HEK293 (cell line): ENCODE measurements around the gene ADRA1B.

Experiments used
- CTCF ChIA-PET: fragments of 350-600 bp; formaldehyde crosslinking; extraction: SDS; loops from one replicate; lab custom pipeline; 2021; ENCODE audit warnings: antibody characterized with exemption; lab: Yijun Ruan, JAX
- POLR2A ChIA-PET: fragments of 300-600 bp; formaldehyde crosslinking; extraction: SDS; loops from one replicate; lab custom pipeline; 2020; ENCODE audit warnings: antibody characterized with exemption, inconsistent platforms; lab: Yijun Ruan, JAX
- H3K27ac ChIP-seq: fragments of 200-500 bp; sonication (Bioruptor generic); 2 replicates; pipeline ENCODE4 v1.5.1; 2014; ENCODE audit warnings: low read depth, low read length, control low read depth, inconsistent platforms; ENCODE audit errors: extremely low read depth
- H3K36me3 ChIP-seq, 2 experiments: fragments of 200-500 bp in 1 of 2; sonication (Bioruptor generic) in 1 of 2; 1 replicate in 1 of 2; 2 replicates in 1 of 2; pipeline ENCODE4 v1.5.1; 2014 to 2017; ENCODE audit warnings: inconsistent platforms in 2 of 2, low read length in 2 of 2; ENCODE audit not compliant: control insufficient read depth in 2 of 2, insufficient read depth in 1 of 2
- H3K4me1 ChIP-seq: fragments of 200-500 bp; sonication (Bioruptor generic); 2 replicates; pipeline ENCODE4 v1.5.1; 2014; ENCODE audit warnings: mild to moderate bottlenecking, low read length, inconsistent platforms; ENCODE audit not compliant: control insufficient read depth, insufficient read depth
- H3K4me3 ChIP-seq: 2 replicates; pipeline ENCODE4 v1.5.1; 2011; ENCODE audit warnings: low read depth, mild to moderate bottlenecking, control low read depth, low read length, moderate library complexity
- H3K9me3 ChIP-seq: fragments of 200-500 bp; sonication (Bioruptor generic); 2 replicates; pipeline ENCODE4 v1.5.1; 2014; ENCODE audit warnings: low read depth, low read length, inconsistent platforms; ENCODE audit not compliant: control insufficient read depth, insufficient read depth
- KLF16 ChIP-seq: fragments of 450-650 bp; formaldehyde crosslinking; IDR thresholded peaks from 2 replicates; pipeline ENCODE4 v1.5.1; 2017; ENCODE audit warnings: missing biosample characterization, missing genetic modification characterization
- MEIS1 ChIP-seq: sonication (generic); formaldehyde crosslinking; IDR thresholded peaks from 2 replicates; pipeline ENCODE4 v1.8.1; 2022; ENCODE audit warnings: missing genetic modification reagents, mild to moderate bottlenecking, borderline replicate concordance
- OVOL3 ChIP-seq: fragments of 450-650 bp; formaldehyde crosslinking; IDR thresholded peaks from 2 replicates; pipeline ENCODE4 v1.5.1; 2016; ENCODE audit warnings: missing biosample characterization, missing genetic modification characterization
- SP7 ChIP-seq: fragments of 450-650 bp; formaldehyde crosslinking; IDR thresholded peaks from 2 replicates; pipeline ENCODE4 v1.5.1; 2016; ENCODE audit warnings: missing biosample characterization, missing genetic modification characterization
- WT1 ChIP-seq: fragments of 450-650 bp; formaldehyde crosslinking; IDR thresholded peaks from 2 replicates; pipeline ENCODE4 v1.5.1; 2016; ENCODE audit warnings: missing biosample characterization, missing genetic modification characterization
- ZNF10 ChIP-seq: fragments of 450-650 bp; formaldehyde crosslinking; IDR thresholded peaks from 2 replicates; pipeline ENCODE4 v1.5.1; 2017; ENCODE audit warnings: missing biosample characterization, missing genetic modification characterization
- ZNF132 ChIP-seq: fragments of 450-650 bp; formaldehyde crosslinking; IDR thresholded peaks from 2 replicates; pipeline ENCODE4 v1.5.1; 2017; ENCODE audit warnings: missing biosample characterization, missing genetic modification characterization, borderline replicate concordance
- ZNF2 ChIP-seq: fragments of 450-650 bp; formaldehyde crosslinking; IDR thresholded peaks from 2 replicates; pipeline ENCODE4 v1.5.1; 2016; ENCODE audit warnings: missing biosample characterization, missing genetic modification characterization
- ZNF292 ChIP-seq: fragments of 450-650 bp; formaldehyde crosslinking; IDR thresholded peaks from 2 replicates; pipeline ENCODE4 v1.5.1; 2016; ENCODE audit warnings: low read depth, missing biosample characterization, missing genetic modification characterization, borderline replicate concordance
- ZNF311 ChIP-seq: fragments of 450-650 bp; formaldehyde crosslinking; IDR thresholded peaks from 2 replicates; pipeline ENCODE4 v1.5.1; 2017; ENCODE audit warnings: missing biosample characterization, missing genetic modification characterization, borderline replicate concordance
- ZNF433 ChIP-seq: fragments of 450-650 bp; formaldehyde crosslinking; IDR thresholded peaks from 2 replicates; pipeline ENCODE4 v1.5.1; 2016; ENCODE audit warnings: missing biosample characterization, missing genetic modification characterization, low read depth
- ZNF571 ChIP-seq: fragments of 450-650 bp; formaldehyde crosslinking; IDR thresholded peaks from 2 replicates; pipeline ENCODE4 v1.5.0; 2017; ENCODE audit warnings: missing biosample characterization, missing genetic modification characterization
- ZNF610 ChIP-seq: fragments of 450-650 bp; formaldehyde crosslinking; IDR thresholded peaks from 2 replicates; pipeline ENCODE4 v1.5.1; 2016; ENCODE audit warnings: missing biosample characterization, missing genetic modification characterization, borderline replicate concordance
- ZNF664 ChIP-seq: fragments of 450-650 bp; formaldehyde crosslinking; IDR thresholded peaks from 2 replicates; pipeline ENCODE4 v1.5.1; 2016; ENCODE audit warnings: missing biosample characterization, missing genetic modification characterization
- ZNF768 ChIP-seq: fragments of 450-650 bp; formaldehyde crosslinking; IDR thresholded peaks from 2 replicates; pipeline ENCODE4 v1.5.1; 2018; ENCODE audit warnings: missing biosample characterization, mild to moderate bottlenecking, missing genetic modification characterization
- TF ChIP-seq, protein P1 (sequence below): fragments of 450-650 bp; formaldehyde crosslinking; IDR thresholded peaks from 2 replicates; pipeline ENCODE4 v1.5.1; 2017; ENCODE audit warnings: missing biosample characterization, missing genetic modification characterization
- TF ChIP-seq, protein P2 (sequence below): fragments of 450-650 bp; formaldehyde crosslinking; IDR thresholded peaks from 2 replicates; pipeline ENCODE4 v1.5.1; 2016; ENCODE audit warnings: missing biosample characterization, missing genetic modification characterization
- TF ChIP-seq, protein P3 (sequence below): fragments of 450-650 bp; formaldehyde crosslinking; IDR thresholded peaks from 2 replicates; pipeline ENCODE4 v1.5.1; 2016; ENCODE audit warnings: missing biosample characterization, missing genetic modification characterization
- TF ChIP-seq, protein P4 (sequence below): fragments of 450-650 bp; formaldehyde crosslinking; IDR thresholded peaks from 2 replicates; pipeline ENCODE4 v1.5.1; 2016; ENCODE audit warnings: missing biosample characterization, missing genetic modification characterization

The ADRA1B gene

DNA sequence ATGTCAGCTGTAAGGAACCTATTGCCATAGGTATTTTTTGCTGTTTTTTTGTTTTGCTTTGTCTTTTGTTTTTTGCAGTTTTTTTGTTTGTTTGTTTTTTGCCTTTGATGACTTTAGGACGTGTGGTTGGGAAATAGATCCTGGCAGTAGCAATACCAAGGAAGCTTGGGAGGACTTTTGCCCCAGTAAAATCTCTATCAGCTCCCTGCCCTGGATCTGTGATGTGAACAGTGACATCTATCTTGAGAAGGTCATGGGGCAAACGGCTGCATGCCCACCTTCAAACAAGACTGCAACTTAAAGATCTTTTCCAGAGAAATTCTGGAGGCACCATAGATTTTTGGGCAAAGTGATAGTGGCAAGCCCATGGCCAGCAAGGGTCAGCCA lies 5.4 kb upstream of the ADRA1B start:
- CTCF ChIA-PET: interaction anchor here (0.6 to 1.7 kb wide), 2 partner anchors 466 to 1095 kb away, joined by 3 to 4 read pairs; no protein-coding TSS in a partner anchor

DNA sequence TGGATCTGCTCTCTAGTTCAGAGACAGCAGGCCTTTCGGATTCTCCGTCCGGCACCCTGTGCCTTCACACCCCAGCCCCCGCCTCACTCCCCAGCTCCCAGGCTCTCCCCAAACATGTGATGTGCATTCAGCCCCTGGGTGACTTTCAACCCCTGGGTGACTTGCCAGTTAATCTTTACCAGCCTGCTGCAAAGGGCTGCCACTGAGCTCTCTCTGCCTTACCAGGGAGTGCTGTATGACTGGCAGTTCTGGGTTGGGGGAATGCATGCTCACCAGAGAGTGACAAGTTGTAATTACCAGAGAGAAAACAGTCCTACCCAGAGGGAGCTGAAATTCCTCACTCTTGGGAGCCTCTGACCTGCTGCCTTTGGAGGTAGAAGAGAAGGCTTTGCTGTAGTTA lies 4.9 kb upstream of the ADRA1B start:
- TF ChIP-seq MEIS1 (CRISPR knock-in tag) (peak; percentile 25; the same call in 1 of the 2 replicates), SP7 (tag by site-specific recombination) (no peak)
- Histone ChIP-seq H3K4me1 (peaks cover 12% of the 10 kb centered on the region), H3K36me3 (no peaks in the 10 kb centered on the region), H3K27ac (no peak overlapping the region), H3K9me3 (no peaks in the 10 kb centered on the region), H3K4me3 (no peak overlapping the region)
- ChIA-PET POLR2A (no interaction called here), CTCF (interaction anchor here (0.6 to 1.7 kb wide), 3 partner anchors 197 to 1095 kb away, joined by 3 to 4 read pairs (median 3); no protein-coding TSS in a partner anchor)

More for the DNA sequence above, 5.4 kb upstream of the ADRA1B start:
- no peak overlapping the region for H3K4me3 ChIP-seq
- TF ChIP-seq ZNF132 (no peak), ZNF10 (tag by site-specific recombination) (no peak), ZNF292 (tag by site-specific recombination) (no peak), ZNF433 (no peak), ZNF571 (tag by site-specific recombination) (no peak)
- TF ChIP-seq, protein P1, sequence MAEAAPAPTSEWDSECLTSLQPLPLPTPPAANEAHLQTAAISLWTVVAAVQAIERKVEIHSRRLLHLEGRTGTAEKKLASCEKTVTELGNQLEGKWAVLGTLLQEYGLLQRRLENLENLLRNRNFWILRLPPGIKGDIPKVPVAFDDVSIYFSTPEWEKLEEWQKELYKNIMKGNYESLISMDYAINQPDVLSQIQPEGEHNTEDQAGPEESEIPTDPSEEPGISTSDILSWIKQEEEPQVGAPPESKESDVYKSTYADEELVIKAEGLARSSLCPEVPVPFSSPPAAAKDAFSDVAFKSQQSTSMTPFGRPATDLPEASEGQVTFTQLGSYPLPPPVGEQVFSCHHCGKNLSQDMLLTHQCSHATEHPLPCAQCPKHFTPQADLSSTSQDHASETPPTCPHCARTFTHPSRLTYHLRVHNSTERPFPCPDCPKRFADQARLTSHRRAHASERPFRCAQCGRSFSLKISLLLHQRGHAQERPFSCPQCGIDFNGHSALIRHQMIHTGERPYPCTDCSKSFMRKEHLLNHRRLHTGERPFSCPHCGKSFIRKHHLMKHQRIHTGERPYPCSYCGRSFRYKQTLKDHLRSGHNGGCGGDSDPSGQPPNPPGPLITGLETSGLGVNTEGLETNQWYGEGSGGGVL (tag by site-specific recombination): no peak
- TF ChIP-seq, protein P2, sequence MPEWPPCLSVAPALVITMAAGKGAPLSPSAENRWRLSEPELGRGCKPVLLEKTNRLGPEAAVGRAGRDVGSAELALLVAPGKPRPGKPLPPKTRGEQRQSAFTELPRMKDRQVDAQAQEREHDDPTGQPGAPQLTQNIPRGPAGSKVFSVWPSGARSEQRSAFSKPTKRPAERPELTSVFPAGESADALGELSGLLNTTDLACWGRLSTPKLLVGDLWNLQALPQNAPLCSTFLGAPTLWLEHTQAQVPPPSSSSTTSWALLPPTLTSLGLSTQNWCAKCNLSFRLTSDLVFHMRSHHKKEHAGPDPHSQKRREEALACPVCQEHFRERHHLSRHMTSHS (tag by site-specific recombination): no peak
- peaks cover 15% of the 10 kb centered on the region for H3K4me1 ChIP-seq
- POLR2A ChIA-PET: no interaction called here
- no peaks in the 10 kb centered on the region for H3K36me3 ChIP-seq
- no peak overlapping the region for H3K27ac ChIP-seq
- no peaks in the 10 kb centered on the region for H3K9me3 ChIP-seq

DNA sequence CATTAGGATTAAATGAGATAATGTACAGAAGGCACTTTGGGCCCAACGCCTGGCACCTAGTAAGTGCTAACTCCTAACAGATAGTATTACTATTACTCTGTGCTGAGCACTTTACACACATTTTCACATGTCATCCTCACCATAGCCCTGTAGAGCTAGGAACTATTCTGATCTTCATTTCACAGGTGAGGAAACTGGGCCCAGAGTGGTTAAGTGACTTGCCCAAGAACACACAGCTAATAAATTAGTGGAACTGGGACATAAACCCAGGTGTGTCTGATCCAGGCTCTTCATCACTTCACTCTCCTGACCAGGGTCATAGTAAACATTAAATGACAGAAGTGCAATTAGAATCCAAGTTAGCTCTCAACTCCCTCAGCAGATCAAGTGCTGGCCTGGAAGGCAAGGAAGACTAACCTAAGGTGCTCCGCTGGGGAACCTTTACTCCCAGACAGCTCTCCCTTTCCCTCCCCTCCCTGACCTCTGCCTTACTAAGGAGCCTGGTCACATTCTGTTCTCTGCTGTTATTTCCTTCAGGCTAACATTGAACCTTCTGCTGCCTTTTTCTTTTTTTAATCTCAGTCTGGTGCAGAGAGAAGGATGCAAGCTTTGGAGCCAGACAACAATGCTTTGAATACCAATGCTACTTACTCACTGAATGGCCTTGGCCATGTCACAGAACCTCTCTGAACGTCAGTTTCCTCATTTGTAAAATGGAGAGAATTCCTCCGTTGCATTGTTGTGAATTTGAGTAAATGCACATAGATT lies 4.1 kb upstream of the ADRA1B start:
- ChIA-PET CTCF (interaction anchor here (0.6 to 3.9 kb wide), 7 partner anchors 75 to 468 kb away, joined by 3 to 20 read pairs (median 4); no protein-coding TSS in a partner anchor), POLR2A (no interaction called here)
- no peak overlapping the region for H3K27ac ChIP-seq
- H3K4me1 ChIP-seq: peaks cover 9% of the 10 kb centered on the region
- no peaks in the 10 kb centered on the region for H3K9me3 ChIP-seq
- H3K4me3 ChIP-seq: no peak overlapping the region
- TF ChIP-seq ZNF664 (tag by site-specific recombination) (peak; percentile 70), KLF16 (tag by site-specific recombination) (no peak), OVOL3 (tag by site-specific recombination) (no peak), ZNF2 (no peak), ZNF610 (tag by site-specific recombination) (no peak), ZNF768 (tag by site-specific recombination) (peak; percentile 46; the same call in 1 of the 2 replicates), ZNF311 (tag by site-specific recombination) (no peak), WT1 (no peak)
- TF ChIP-seq, protein P3, sequence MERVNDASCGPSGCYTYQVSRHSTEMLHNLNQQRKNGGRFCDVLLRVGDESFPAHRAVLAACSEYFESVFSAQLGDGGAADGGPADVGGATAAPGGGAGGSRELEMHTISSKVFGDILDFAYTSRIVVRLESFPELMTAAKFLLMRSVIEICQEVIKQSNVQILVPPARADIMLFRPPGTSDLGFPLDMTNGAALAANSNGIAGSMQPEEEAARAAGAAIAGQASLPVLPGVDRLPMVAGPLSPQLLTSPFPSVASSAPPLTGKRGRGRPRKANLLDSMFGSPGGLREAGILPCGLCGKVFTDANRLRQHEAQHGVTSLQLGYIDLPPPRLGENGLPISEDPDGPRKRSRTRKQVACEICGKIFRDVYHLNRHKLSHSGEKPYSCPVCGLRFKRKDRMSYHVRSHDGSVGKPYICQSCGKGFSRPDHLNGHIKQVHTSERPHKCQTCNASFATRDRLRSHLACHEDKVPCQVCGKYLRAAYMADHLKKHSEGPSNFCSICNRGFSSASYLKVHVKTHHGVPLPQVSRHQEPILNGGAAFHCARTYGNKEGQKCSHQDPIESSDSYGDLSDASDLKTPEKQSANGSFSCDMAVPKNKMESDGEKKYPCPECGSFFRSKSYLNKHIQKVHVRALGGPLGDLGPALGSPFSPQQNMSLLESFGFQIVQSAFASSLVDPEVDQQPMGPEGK (tag by site-specific recombination): no peak
- TF ChIP-seq, protein P4, sequence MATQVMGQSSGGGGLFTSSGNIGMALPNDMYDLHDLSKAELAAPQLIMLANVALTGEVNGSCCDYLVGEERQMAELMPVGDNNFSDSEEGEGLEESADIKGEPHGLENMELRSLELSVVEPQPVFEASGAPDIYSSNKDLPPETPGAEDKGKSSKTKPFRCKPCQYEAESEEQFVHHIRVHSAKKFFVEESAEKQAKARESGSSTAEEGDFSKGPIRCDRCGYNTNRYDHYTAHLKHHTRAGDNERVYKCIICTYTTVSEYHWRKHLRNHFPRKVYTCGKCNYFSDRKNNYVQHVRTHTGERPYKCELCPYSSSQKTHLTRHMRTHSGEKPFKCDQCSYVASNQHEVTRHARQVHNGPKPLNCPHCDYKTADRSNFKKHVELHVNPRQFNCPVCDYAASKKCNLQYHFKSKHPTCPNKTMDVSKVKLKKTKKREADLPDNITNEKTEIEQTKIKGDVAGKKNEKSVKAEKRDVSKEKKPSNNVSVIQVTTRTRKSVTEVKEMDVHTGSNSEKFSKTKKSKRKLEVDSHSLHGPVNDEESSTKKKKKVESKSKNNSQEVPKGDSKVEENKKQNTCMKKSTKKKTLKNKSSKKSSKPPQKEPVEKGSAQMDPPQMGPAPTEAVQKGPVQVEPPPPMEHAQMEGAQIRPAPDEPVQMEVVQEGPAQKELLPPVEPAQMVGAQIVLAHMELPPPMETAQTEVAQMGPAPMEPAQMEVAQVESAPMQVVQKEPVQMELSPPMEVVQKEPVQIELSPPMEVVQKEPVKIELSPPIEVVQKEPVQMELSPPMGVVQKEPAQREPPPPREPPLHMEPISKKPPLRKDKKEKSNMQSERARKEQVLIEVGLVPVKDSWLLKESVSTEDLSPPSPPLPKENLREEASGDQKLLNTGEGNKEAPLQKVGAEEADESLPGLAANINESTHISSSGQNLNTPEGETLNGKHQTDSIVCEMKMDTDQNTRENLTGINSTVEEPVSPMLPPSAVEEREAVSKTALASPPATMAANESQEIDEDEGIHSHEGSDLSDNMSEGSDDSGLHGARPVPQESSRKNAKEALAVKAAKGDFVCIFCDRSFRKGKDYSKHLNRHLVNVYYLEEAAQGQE (tag by site-specific recombination): no peak
- no peaks in the 10 kb centered on the region for H3K36me3 ChIP-seq
